AG09309 (cell line): ENCODE measurements around the gene SPATS2.

ENCODE experiments used
- DNase-seq: peaks from one replicate; pipeline ENCODE4 v3.0.0-alpha.2; 2010; ENCODE audit warnings: low read depth
- H3K4me3 ChIP-seq: 2 replicates; pipeline ENCODE4 v1.5.1; 2011; ENCODE audit warnings: mild to moderate bottlenecking, low read depth, low read length, moderate library complexity; ENCODE audit not compliant: control insufficient read depth
- CTCF ChIP-seq: IDR thresholded peaks from 2 replicates; pipeline ENCODE4 v1.5.1; 2011; ENCODE audit warnings: mild to moderate bottlenecking, low read depth, low read length, inconsistent platforms; ENCODE audit not compliant: insufficient read depth, control insufficient read depth; ENCODE audit errors: missing control alignments

Gene SPATS2

GRCh38 chr12:49489720-49490119, 122.5 kb downstream of the SPATS2 start:
- no peak overlapping the region for H3K4me3 ChIP-seq
- DNase-seq: peak; percentile 42
- TF ChIP-seq CTCF: no peak

DNA sequence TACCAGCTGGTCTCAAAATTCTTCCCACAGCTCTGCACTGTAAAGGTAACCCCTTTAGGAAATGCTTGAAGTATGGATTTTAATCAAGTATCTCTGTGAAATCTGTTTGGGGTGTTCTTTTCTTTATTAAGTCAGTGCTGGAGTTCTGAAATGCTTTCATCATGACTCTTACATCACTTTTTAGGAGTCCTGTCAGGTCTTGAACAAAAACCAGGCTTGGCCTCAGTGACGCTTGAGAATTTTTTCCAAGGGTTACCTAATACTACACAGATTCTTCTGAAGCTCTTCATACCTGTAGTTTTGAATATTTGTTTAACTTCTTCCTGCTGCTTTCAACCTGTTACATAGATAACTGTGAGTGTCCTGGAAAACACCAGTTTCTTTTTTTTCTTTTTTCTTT, 124.6 kb downstream of the SPATS2 start:
- no peak overlapping the region for H3K4me3 ChIP-seq
- DNase-seq: no peak
- TF ChIP-seq CTCF: no peak

GRCh38 chr12:49493900-49494299, 126.6 kb downstream of the SPATS2 start:
- no peak for DNase-seq
- no peak for TF ChIP-seq CTCF
- no peak overlapping the region for H3K4me3 ChIP-seq

DNA sequence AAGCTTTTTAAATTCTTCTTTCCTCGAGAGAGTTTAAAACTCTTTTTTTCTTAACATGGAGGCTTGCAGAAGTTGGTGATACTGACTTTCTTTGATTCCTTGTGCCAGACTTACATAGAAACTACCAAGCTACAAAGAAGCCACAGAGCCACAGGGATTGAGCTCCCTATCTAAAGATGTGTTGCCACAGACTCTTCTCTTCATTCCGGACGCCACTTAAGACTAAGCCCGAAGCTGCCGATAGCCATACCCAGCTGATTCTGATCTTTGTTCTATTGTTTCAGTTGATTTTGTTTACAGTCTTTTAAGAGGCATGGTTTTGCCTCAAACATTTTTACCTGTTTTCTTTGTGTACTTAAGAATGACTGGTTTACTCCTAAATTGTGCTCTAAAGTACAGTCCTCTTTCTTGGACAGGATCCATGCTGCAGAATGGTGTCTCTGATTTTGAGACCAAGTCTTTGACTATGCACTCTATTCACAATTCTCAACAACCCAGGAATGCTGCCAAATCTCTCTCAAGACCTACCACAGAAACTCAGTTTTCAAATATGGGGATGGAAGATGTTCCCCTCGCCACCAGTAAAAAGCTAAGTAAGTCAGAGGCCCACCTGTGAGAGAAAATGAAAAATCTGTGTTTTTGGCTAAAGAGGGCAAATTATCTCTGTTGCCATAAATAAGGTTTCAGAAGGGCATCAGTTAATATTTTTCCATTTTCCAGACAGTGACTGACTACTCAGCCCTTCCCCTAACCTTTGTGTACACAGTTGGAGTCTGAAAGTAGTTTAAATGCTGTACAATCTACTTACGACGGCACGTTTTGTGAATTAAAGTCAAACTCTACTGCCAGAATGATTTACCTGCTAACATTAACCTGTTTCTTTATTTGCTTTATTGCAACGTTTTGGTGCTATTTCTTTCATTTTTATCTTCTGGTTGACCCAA, 129.4 kb downstream of the SPATS2 start:
- no peak for DNase-seq
- no peak overlapping the region for H3K4me3 ChIP-seq
- no peak for TF ChIP-seq CTCF

DNA sequence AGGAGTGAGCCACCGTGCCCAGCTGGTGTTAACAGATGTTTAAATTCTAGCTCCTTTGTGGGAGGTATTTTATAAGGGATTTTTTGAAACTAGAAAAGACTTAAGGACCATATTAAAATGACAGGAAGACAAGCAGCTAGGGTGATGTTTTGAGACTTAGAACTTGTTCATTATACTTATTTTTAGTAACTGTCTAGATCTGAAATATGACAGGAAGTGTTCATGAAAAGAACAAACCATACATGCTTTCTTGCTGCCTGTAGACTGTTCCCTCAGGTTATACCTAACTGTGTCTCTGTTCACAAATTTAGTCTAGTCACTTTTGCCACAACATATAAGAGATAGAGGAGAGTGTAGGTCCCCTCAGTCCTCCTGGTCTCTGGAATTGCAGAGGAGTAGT, 134.6 kb downstream of the SPATS2 start:
- no peak overlapping the region for H3K4me3 ChIP-seq
- TF ChIP-seq CTCF: no peak
- no peak for DNase-seq

DNA sequence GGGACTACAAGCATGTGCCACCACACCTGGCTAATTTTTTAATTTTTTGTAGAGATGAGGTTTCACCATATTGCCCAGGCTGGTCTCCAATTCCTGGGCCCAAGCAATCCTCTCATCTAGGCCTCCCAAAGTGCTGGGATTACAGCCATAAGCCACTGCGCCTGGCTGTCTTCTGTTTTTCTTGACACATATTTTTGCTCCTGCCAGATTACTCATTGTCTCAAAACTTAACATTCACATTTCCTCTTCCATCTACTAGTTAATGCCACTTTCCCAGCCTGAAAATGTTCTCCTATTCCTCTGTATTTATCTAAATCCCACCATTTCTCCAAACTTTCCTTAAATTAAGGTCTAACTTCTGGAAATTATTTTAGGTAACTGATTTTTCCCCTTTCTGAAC, 135.3 kb downstream of the SPATS2 start:
- no peak for TF ChIP-seq CTCF
- no peak overlapping the region for H3K4me3 ChIP-seq
- DNase-seq: no peak
